T-helper 1 cell treated with Interleukin-12 subunit alpha and Interleukin-12 subunit beta and Interleukin-4 antibody, amounts not matched to agents 30 μg/mL and 1 μg/mL, for 36 hours (primary cell): ENCODE data around the gene CPNE8.

Experiments
- H3K27ac Mint-ChIP-seq: one replicate; pipeline ENCODE4 v1.8.0; 2021; ENCODE audit warnings: mild to moderate bottlenecking, mixed read lengths
- H3K27me3 Mint-ChIP-seq: one replicate; pipeline ENCODE4 v1.8.0; 2021; ENCODE audit warnings: low read depth, mixed read lengths
- H3K36me3 Mint-ChIP-seq: one replicate; pipeline ENCODE4 v1.8.0; 2021; ENCODE audit warnings: low read depth, mixed read lengths
- H3K4me1 Mint-ChIP-seq: one replicate; pipeline ENCODE4 v1.8.0; 2021; ENCODE audit warnings: low read depth, mixed read lengths
- H3K4me3 Mint-ChIP-seq: one replicate; pipeline ENCODE4 v1.8.0; 2021; ENCODE audit warnings: mild to moderate bottlenecking, moderate library complexity, mixed read lengths
- H3K9me3 Mint-ChIP-seq: one replicate; pipeline ENCODE4 v1.8.0; 2021; ENCODE audit warnings: mixed read lengths

Gene CPNE8

DNA sequence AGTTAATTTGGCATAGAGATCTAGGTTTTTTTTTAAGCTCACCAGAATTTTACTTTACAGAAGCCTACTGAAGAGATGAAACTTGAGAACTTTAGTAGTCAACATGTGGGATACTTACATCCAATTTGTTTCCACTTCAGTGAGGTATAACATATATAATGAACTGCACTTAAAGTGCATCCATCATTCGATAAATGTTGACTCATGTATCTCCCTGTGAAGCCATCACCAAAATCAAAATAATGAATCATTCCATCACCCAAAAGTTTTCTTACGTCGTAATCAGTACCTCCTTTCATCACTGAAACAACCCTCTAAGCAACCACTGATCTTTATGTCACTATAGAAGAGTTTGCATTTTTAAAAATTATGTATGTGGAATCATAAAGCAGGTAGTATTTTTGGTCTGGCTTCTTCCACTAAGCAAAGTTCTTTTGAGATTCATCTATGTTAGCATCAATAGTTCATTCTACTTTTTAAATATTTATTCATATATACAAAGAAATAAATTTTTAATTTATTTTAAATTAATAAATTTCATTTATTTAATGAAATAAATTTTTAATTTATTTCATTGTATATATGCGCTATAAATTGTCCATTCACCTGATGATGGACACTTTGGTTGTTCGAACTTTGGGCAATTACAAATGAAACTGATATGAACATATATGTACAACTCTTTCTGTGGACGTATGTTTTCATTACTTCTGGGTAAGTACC, 2.0 kb upstream of the CPNE8 start:
- H3K27ac Mint-ChIP-seq: peak overlapping the region; percentile 64
- peak overlapping the region; percentile 92 for H3K4me3 Mint-ChIP-seq
- H3K27me3 Mint-ChIP-seq: peaks cover 28% of the 10 kb centered on the region
- H3K36me3 Mint-ChIP-seq: peaks cover 2% of the 10 kb centered on the region
- H3K9me3 Mint-ChIP-seq: no peaks in the 10 kb centered on the region
- H3K4me1 Mint-ChIP-seq: peaks cover 25% of the 10 kb centered on the region

DNA sequence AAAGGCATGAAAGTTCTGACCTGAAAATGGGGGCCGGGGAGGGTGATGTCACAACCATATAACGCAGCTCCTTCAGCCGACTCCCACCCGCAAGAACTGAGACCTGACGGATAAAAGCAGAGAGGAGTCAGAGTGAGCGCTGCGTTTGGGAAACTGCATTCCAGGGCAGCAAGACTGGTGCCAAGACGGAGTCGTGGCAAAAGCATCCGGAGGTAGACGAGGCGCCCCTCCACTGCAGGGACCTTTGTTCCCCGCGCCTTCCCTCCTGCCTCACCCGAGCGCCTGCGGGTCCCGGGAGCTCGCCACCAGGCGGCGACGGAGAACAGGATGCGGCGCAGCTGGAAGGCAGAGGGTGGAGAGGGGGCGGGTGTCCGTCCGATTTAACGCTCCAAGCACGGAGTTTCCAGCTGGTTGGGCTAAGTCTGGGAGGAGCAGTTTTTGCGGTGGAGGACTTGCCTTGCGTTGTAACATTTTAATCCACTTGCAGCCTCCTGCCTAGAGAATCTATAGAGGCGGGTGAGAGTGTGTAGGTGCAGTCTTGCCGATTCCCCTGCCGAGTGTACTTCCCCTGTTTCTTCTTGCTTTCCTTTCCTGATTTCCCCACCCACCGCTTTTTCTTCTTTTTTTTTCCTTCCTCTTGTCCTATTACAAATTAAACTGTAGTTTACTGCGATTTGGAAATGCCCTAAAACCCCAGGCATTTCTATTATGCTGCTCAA, 1.2 kb upstream of the CPNE8 start:
- H3K4me3 Mint-ChIP-seq: peak overlapping the region; percentile 92
- H3K4me1 Mint-ChIP-seq: peaks cover 29% of the 10 kb centered on the region

DNA sequence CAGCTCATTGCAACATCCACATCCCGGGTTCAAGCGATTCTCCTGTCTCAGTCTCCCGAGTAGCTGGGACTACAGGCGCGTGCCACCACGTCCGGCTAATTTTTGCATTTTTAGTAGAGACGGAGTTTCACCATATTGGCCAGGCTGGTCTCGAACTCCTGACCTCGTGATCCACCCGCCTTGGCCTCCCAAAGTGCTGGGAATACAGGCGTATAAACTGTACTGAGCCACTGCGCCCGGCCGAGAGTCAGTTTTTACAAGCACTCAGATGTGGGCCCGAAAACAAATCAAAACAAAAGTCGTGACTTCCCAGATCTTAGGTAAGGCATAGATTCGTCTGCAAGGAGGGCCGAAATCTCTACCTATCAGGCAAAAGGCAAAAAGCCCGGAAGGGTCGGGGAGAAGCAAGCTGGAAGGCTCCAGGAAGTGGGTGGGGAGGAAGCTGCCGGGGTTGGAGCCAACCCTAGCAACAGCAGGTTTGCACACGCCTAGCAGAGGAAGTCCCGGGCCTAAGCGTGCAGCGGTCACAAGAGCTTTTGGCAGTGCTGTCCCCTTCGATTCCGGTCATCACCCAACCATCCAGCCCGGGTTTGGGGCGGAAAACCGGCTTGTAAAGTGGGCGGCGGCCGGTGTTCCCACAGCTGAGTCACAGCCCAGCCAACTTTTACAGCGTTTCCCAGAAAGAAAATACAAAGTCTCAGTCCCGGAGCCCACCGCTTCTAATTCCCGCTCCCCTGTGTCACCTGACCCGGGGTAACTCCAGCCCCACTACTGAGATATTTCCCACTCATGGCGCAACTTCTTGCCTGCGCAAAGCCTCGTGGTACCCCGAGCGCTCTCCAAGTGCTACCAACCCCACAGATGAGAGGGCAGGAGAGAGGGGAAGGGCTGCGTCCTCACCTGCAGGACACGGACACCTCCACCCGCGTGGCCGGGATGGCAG, 583 bp downstream of the CPNE8 start:
- no peaks in the 10 kb centered on the region for H3K9me3 Mint-ChIP-seq
- H3K27ac Mint-ChIP-seq: peak overlapping the region; percentile 86

More for the DNA sequence above, 1.2 kb upstream of the CPNE8 start:
- Mint-ChIP-seq H3K9me3 (no peaks in the 10 kb centered on the region), H3K27ac (peak overlapping the region; percentile 64), H3K36me3 (peaks cover 2% of the 10 kb centered on the region), H3K27me3 (peaks cover 25% of the 10 kb centered on the region)

DNA sequence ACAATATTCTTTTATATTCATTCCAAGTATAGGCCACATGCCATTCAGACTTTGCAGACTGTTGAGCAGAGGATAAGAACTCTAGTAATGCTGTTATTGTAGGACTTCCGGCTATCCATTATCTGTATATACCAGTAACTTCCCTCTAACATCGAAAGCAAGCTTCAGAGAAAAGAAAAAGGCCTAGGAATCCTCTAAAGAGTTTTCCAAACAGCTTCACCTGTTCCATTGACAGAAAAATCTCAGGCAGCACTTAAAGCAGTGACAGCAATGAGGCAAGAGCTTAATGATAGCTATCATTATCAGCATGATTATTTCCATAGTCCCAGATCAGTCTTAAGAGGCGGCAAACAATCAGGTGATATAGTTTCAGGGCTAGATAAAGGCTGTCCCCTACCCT, 1.8 kb downstream of the CPNE8 start:
- Mint-ChIP-seq H3K27me3 (peaks cover 15% of the 10 kb centered on the region), H3K4me1 (peaks cover 30% of the 10 kb centered on the region), H3K36me3 (peaks cover 2% of the 10 kb centered on the region), H3K27ac (no peak overlapping the region), H3K4me3 (peak overlapping the region; percentile 92), H3K9me3 (no peaks in the 10 kb centered on the region)

More for the DNA sequence above, 583 bp downstream of the CPNE8 start:
- peaks cover 30% of the 10 kb centered on the region for H3K4me1 Mint-ChIP-seq
- H3K36me3 Mint-ChIP-seq: peaks cover 2% of the 10 kb centered on the region
- H3K27me3 Mint-ChIP-seq: peaks cover 22% of the 10 kb centered on the region
- H3K4me3 Mint-ChIP-seq: peak overlapping the region; percentile 92

DNA sequence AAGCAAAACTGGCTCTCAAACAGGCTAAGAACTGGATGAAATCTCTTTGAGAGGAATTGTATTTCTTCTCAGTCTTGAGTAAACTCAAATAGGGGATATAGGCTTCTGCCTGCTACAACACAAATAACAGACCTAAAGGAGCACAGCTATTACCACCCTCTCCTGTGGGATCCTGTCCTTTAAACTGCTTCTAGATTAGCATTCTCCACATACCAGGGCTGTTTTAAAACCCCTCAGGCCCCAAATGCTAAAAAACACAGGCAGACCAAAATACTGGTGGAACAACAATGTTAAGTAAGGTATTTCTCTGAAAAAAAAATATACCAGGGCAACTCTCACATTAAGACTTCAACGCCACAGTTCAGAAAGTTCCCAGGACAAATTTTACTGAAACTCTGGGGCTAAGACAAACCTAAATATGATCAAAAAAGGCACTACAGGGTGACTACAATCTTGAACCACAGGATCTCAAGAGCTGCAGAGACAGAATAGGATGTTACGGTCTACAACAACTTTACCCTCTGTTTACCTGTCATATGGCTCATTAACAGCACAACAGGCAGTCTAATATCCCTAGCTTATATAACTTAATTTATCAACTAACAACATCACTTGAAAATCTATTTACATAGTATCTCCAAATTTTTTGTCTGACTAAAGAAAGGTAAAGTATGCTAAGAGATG, 7.2 kb downstream of the CPNE8 start:
- Mint-ChIP-seq H3K9me3 (no peaks in the 10 kb centered on the region), H3K27ac (no peak overlapping the region), H3K27me3 (no peaks in the 10 kb centered on the region), H3K4me1 (peaks cover 9% of the 10 kb centered on the region), H3K36me3 (no peaks in the 10 kb centered on the region), H3K4me3 (no peak overlapping the region)

DNA sequence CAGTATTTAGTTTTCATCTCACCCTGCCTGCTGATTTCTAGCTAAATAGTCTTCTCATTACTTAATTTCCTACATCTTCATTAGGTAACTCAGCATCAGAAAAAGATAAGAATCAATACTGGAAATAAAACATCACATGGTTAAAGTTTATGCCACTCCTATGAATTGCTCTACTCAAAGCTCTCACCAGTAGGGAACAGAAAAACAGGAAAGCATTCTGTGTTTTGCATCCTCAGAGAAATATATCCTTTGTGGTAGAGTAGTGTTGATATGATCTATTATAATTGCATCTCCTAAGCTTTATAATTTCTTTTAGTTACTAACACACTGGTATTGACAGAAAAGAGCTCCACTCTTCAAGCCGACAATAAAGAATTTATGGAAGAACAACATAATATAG, 9.9 kb downstream of the CPNE8 start:
- Mint-ChIP-seq H3K4me1 (peaks cover 4% of the 10 kb centered on the region), H3K4me3 (no peak overlapping the region), H3K27ac (no peak overlapping the region), H3K36me3 (no peaks in the 10 kb centered on the region), H3K9me3 (no peaks in the 10 kb centered on the region), H3K27me3 (no peaks in the 10 kb centered on the region)

DNA sequence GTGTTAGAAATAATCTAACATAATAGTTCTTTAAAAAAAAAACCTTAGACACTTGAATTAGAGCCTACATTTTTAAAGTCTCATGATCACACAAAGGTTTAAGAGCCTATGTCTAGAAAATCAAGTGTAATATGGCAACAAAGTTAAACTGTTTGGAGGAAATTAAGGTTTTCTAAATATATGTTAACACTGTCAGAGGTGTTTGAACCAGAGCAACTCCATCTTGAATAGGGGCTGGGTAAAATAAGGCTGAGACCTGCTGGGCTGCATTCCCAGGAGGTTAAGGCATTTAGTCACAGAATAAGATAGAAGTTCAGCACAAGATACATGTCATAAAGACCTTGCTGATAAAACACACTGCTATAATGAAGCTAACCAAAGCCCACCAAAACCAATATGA, 12.4 kb downstream of the CPNE8 start:
- H3K9me3 Mint-ChIP-seq: no peaks in the 10 kb centered on the region
- H3K27me3 Mint-ChIP-seq: no peaks in the 10 kb centered on the region
- H3K4me3 Mint-ChIP-seq: no peak overlapping the region
- H3K4me1 Mint-ChIP-seq: peaks cover 4% of the 10 kb centered on the region
- no peaks in the 10 kb centered on the region for H3K36me3 Mint-ChIP-seq
- H3K27ac Mint-ChIP-seq: no peak overlapping the region

DNA sequence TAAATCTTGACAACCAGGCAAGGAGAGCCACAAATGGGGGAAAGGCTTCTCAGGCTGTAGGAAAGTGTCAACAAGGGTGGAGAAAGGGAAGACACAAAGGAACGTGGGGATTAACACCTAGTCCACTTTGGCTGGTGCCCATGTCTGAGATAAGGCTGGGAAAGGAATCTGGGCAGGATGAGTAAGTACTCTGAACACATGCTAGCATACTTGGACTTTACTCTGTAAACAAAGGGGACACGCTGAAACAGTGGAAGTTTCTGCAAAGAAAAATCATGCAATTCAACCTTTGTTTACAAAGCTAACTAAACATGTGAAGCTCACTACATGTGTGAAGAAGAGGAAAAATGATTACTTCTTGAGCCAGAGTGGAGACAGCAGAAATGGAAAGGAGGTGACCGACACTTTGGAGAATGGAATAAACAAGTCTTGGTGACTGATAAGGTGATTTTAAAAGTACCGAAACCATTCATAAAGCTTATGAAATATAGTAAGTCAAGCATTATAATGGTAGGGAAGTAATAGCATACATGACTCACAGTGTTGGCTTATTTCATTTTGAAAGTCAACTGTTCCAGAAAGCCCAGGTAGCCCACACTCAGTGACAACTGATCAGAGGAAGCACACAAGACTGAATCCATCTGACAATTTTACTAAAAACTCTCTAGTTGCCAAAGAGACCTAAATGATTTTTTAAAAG, 13.2 kb downstream of the CPNE8 start:
- no peaks in the 10 kb centered on the region for H3K9me3 Mint-ChIP-seq
- peaks cover 4% of the 10 kb centered on the region for H3K4me1 Mint-ChIP-seq
- H3K4me3 Mint-ChIP-seq: no peak overlapping the region
- H3K27ac Mint-ChIP-seq: no peak overlapping the region
- no peaks in the 10 kb centered on the region for H3K27me3 Mint-ChIP-seq
- no peaks in the 10 kb centered on the region for H3K36me3 Mint-ChIP-seq

DNA sequence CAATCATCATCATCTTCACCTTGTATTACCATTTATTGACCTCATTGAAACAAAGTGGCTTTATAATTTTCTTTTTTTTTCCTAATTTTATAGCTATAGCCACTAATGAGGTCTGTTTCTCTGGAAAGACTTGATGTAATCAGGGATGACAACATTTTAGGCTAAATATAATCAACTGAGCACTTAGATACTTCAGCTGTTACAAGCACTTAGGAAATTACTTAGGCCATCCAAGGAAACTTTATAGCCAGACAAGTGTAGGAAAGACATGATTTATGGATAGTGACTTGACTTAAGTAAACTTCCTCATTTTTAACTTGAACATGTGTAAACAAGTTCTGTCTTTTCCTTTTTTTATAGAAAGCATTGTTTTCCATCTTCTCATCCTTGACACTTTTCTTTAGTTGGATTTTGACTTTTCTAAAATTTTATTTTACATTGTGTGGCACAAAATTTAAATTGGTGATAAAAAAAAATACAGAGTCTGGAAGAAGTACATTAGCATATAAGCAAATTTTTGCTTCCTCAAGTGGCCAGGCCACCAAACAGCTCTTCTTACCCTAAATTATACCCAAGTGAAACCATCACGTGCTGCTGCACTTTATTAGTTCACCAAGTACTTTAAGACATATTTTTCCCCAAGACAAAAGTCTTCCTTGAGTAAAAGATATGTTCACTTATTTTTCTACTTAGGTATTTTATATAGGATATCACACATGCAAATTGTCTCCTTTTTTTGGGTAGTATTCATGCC, 15.1 kb downstream of the CPNE8 start:
- Mint-ChIP-seq H3K9me3 (no peaks in the 10 kb centered on the region), H3K36me3 (no peaks in the 10 kb centered on the region), H3K4me1 (peaks cover under 1% of the 10 kb centered on the region), H3K27ac (no peak overlapping the region), H3K27me3 (no peaks in the 10 kb centered on the region), H3K4me3 (no peak overlapping the region)

DNA sequence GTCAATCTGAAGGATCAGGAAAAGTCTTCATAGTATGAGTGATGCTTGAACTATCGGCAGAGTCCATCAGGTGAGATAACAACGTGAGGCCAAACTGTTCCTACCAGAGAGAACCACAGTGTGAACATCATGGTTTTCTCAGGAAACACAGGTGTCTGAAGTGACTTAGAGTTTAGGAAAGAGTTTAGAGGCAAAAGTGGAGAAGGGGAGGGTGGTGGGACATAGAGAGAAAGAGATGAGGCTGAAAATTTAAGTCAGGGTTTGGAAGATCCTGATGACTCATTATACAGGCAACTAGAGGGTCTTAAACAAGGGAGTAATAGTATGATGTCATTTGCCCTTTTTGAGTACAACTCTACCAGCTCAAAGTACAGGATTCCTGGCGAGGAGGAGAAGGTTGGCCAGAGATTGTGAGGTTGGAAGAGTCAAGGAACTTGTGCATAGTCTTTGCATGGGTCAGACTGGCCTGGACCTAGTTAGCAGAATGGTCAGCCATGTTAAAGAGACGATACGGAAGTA, 16.0 kb downstream of the CPNE8 start:
- Mint-ChIP-seq H3K4me1 (no peaks in the 10 kb centered on the region), H3K27ac (no peak overlapping the region), H3K27me3 (no peaks in the 10 kb centered on the region), H3K36me3 (no peaks in the 10 kb centered on the region), H3K4me3 (no peak overlapping the region), H3K9me3 (no peaks in the 10 kb centered on the region)

DNA sequence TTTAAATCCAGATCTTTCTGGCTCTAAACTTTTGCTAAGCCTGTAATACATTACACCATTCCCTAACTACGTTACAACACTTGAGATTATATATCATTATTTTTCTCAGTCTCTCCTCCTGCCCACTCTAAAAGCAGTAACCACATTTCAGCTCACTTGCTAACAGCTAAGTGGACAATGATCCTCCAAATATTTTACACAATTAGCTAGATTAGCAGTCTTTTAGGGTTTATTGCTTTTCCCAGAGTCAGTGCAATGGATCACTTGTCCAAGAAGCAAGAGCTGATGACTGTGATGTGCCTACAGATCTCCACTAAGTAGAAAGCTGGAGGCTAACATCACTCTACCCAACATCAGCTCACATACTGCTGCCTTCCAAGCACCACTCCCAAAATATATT, 17.6 kb downstream of the CPNE8 start:
- no peaks in the 10 kb centered on the region for H3K9me3 Mint-ChIP-seq
- no peak overlapping the region for H3K4me3 Mint-ChIP-seq
- no peak overlapping the region for H3K27ac Mint-ChIP-seq

DNA sequence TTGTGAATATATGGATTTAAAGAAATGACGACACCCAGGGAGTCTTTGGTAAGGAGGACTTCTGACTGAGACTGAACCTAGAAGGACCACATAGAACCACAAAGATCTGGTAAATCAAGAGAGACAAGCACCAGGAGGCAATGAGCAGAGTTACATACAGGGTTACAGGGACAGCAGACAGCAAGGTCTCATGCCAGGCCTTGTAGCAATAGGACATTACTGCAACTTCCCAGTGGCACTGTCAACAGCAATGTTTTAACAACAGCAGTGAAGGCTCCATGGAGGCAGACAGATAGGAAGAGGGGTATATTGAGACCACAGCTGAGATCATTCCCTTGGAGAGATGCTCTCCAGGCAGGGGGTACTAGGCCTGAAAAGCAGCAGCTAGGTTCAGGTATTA, 18.5 kb downstream of the CPNE8 start:
- no peaks in the 10 kb centered on the region for H3K36me3 Mint-ChIP-seq
- no peaks in the 10 kb centered on the region for H3K9me3 Mint-ChIP-seq
- H3K27ac Mint-ChIP-seq: no peak overlapping the region
- H3K4me1 Mint-ChIP-seq: no peaks in the 10 kb centered on the region
- H3K27me3 Mint-ChIP-seq: no peaks in the 10 kb centered on the region
- H3K4me3 Mint-ChIP-seq: no peak overlapping the region

More for the DNA sequence above, 17.6 kb downstream of the CPNE8 start:
- H3K4me1 Mint-ChIP-seq: no peaks in the 10 kb centered on the region
- no peaks in the 10 kb centered on the region for H3K27me3 Mint-ChIP-seq
- H3K36me3 Mint-ChIP-seq: no peaks in the 10 kb centered on the region

DNA sequence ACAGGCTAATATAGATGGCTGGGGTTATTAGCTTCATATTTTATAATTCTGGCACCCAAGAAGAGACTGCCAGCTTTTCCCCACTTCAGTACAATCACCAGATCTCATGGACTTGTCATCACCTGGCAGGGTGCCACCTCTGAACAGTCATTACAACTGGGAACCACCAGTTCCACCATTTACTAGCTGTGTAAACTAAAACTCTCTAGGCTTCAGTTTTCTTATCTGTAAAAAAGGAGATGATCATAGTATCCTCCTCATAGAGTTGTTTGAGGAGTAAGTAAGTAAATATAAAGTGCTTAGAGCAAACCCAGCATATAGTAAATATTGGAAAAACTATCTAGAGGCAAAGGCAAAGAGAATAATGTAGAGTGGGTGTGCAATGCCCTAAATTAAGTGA, 19.3 kb downstream of the CPNE8 start:
- H3K36me3 Mint-ChIP-seq: no peaks in the 10 kb centered on the region
- H3K4me3 Mint-ChIP-seq: no peak overlapping the region
- no peaks in the 10 kb centered on the region for H3K9me3 Mint-ChIP-seq
- H3K27me3 Mint-ChIP-seq: no peaks in the 10 kb centered on the region
- no peaks in the 10 kb centered on the region for H3K4me1 Mint-ChIP-seq
- no peak overlapping the region for H3K27ac Mint-ChIP-seq
